Muscle layer of duodenum (tissue), 2 donors: Measurements from ENCODE around the gene RAB33B.
"Not testable (repeated sequence)": the region's sequence is repeated elsewhere in the genome, so short reads cannot be mapped to it uniquely, and the experiment has no call there.

Source experiments
- H3K27ac ChIP-seq: one replicate; pipeline ENCODE4 v1.7.0; 2013; ENCODE audit warnings: mild to moderate bottlenecking, low read length
- H3K27me3 ChIP-seq: one replicate; pipeline ENCODE4 v1.7.0; 2013; ENCODE audit warnings: low read depth, mild to moderate bottlenecking, control low read depth, low read length
- H3K36me3 ChIP-seq, 2 donors: one replicate each; pipeline ENCODE4 v1.7.0; 2013; ENCODE audit warnings: low read length in 2 of 2, control low read depth in 1 of 2, mild to moderate bottlenecking in 1 of 2; ENCODE audit not compliant: insufficient read depth in 2 of 2, control insufficient read depth in 1 of 2
- H3K4me1 ChIP-seq, 2 donors: one replicate each; pipeline ENCODE4 v1.7.0; 2013; ENCODE audit warnings: low read length in 2 of 2, mild to moderate bottlenecking in 2 of 2, control low read depth in 1 of 2, moderate library complexity in 1 of 2; ENCODE audit not compliant: insufficient read depth in 2 of 2, control insufficient read depth in 1 of 2
- H3K4me3 ChIP-seq, 2 donors: one replicate each; pipeline ENCODE4 v1.7.0; 2013; ENCODE audit warnings: low read length in 2 of 2, low read depth in 1 of 2, mild to moderate bottlenecking in 1 of 2
- H3K9me3 ChIP-seq, 2 donors: one replicate each; pipeline ENCODE4 v1.7.0; 2013; ENCODE audit warnings: low read length in 2 of 2, control low read depth in 1 of 2, mild to moderate bottlenecking in 1 of 2; ENCODE audit not compliant: control insufficient read depth in 1 of 2
- donor health status: healthy.

The RAB33B gene

GRCh38 chr4:139447078-139447477 is 6.8 kb upstream of the RAB33B start:
- H3K27ac ChIP-seq, H3K27me3 ChIP-seq, H3K4me1 ChIP-seq, H3K9me3 ChIP-seq, H3K36me3 ChIP-seq, H3K4me3 ChIP-seq: not testable (repeated sequence)

GRCh38 chr4:139450586-139450985 is 3.3 kb upstream of the RAB33B start:
- Histone ChIP-seq H3K9me3 (no peaks in the 10 kb centered on the region), H3K4me3 (no peak overlapping the region), H3K27me3 (no peaks in the 10 kb centered on the region), H3K4me1 (peaks cover 6 to 16% of the 10 kb centered on the region in 2 donors), H3K27ac (no peak overlapping the region), H3K36me3 (peaks cover 0 to 7% of the 10 kb centered on the region in 2 donors)

- no peak overlapping the region for H3K27ac ChIP-seq
Observed at GRCh38 chr4:139451997-139452396, 1.9 kb upstream of the RAB33B start.

GRCh38 chr4:139453041-139453370 is 915 bp upstream of the RAB33B start:
- Histone ChIP-seq H3K36me3 (peaks cover 0 to 7% of the 10 kb centered on the region in 2 donors), H3K4me3 (peak overlapping the region; percentile 85 to 90), H3K27me3 (no peaks in the 10 kb centered on the region), H3K4me1 (peaks cover 25 to 38% of the 10 kb centered on the region in 2 donors), H3K9me3 (no peaks in the 10 kb centered on the region), H3K27ac (peak overlapping the region; percentile 93)

More at GRCh38 chr4:139451997-139452396, 1.9 kb upstream of the RAB33B start:
- H3K27me3 ChIP-seq, result no peaks in the 10 kb centered on the region
- H3K4me3 ChIP-seq, result peak overlapping the region in 1 of 2 donors; percentile 85
- H3K9me3 ChIP-seq, result no peaks in the 10 kb centered on the region
- H3K4me1 ChIP-seq, result peaks cover 18 to 30% of the 10 kb centered on the region in 2 donors
- peaks cover 0 to 7% of the 10 kb centered on the region in 2 donors for H3K36me3 ChIP-seq

- Histone ChIP-seq H3K36me3 (peaks cover 0 to 7% of the 10 kb centered on the region in 2 donors), H3K27me3 (no peaks in the 10 kb centered on the region), H3K27ac (peak overlapping the region; percentile 93), H3K9me3 (no peaks in the 10 kb centered on the region), H3K4me1 (peaks cover 25 to 44% of the 10 kb centered on the region in 2 donors), H3K4me3 (peak overlapping the region; percentile 85 to 90)
Observed at GRCh38 chr4:139453371-139454110, 380 bp upstream of the RAB33B start.

GRCh38 chr4:139455126-139455538 is 1.2 kb downstream of the RAB33B start:
- Histone ChIP-seq H3K27ac (peak overlapping the region; percentile 93), H3K27me3 (no peaks in the 10 kb centered on the region), H3K4me1 (peaks cover 25 to 44% of the 10 kb centered on the region in 2 donors)

GRCh38 chr4:139457318-139457717 is 3.4 kb downstream of the RAB33B start:
- Histone ChIP-seq H3K36me3 (peaks cover 0 to 7% of the 10 kb centered on the region in 2 donors), H3K9me3 (no peaks in the 10 kb centered on the region), H3K27ac (no peak overlapping the region), H3K27me3 (no peaks in the 10 kb centered on the region), H3K4me1 (peaks cover 24 to 42% of the 10 kb centered on the region in 2 donors), H3K4me3 (no peak overlapping the region)

More at GRCh38 chr4:139455126-139455538, 1.2 kb downstream of the RAB33B start:
- peaks cover 0 to 7% of the 10 kb centered on the region in 2 donors for H3K36me3 ChIP-seq
- peak overlapping the region; percentile 85 to 90 for H3K4me3 ChIP-seq
- no peaks in the 10 kb centered on the region for H3K9me3 ChIP-seq

GRCh38 chr4:139458543-139458942 is 4.6 kb downstream of the RAB33B start:
- Histone ChIP-seq H3K4me3 (no peak overlapping the region), H3K4me1 (peaks cover 19 to 36% of the 10 kb centered on the region in 2 donors)

GRCh38 chr4:139458999-139459398 is 5.1 kb downstream of the RAB33B start:
- Histone ChIP-seq H3K4me1 (peaks cover 19 to 36% of the 10 kb centered on the region in 2 donors), H3K27ac (no peak overlapping the region), H3K4me3 (no peak overlapping the region)

More at GRCh38 chr4:139458543-139458942, 4.6 kb downstream of the RAB33B start:
- Histone ChIP-seq H3K36me3 (peaks cover 0 to 3% of the 10 kb centered on the region in 2 donors), H3K9me3 (no peaks in the 10 kb centered on the region), H3K27me3 (no peaks in the 10 kb centered on the region), H3K27ac (no peak overlapping the region)

GRCh38 chr4:139460565-139460964 is 6.6 kb downstream of the RAB33B start:
- Histone ChIP-seq H3K27ac (no peak overlapping the region), H3K9me3 (no peaks in the 10 kb centered on the region), H3K4me3 (no peak overlapping the region), H3K27me3 (no peaks in the 10 kb centered on the region), H3K4me1 (peaks cover 19 to 28% of the 10 kb centered on the region in 2 donors), H3K36me3 (no peaks in the 10 kb centered on the region)

More at GRCh38 chr4:139458999-139459398, 5.1 kb downstream of the RAB33B start:
- H3K27me3 ChIP-seq, result no peaks in the 10 kb centered on the region
- H3K9me3 ChIP-seq, result no peaks in the 10 kb centered on the region
- no peaks in the 10 kb centered on the region for H3K36me3 ChIP-seq

- H3K27me3 ChIP-seq, result no peaks in the 10 kb centered on the region
- H3K27ac ChIP-seq, result no peak overlapping the region
- H3K4me1 ChIP-seq, result peaks cover 15 to 22% of the 10 kb centered on the region in 2 donors
- no peak overlapping the region for H3K4me3 ChIP-seq
- H3K9me3 ChIP-seq, result no peaks in the 10 kb centered on the region
- no peaks in the 10 kb centered on the region for H3K36me3 ChIP-seq
Observed at GRCh38 chr4:139461022-139461628, 7.2 kb downstream of the RAB33B start.
